Measurements from ENCODE around the gene ZNF845. TPM values are rescaled to one million over a fixed set of nuclear protein-coding genes. Genes with fewer than 3 reads are reported as not detected.

ZNF845 gene
- total and polyA plus RNA-seq, 10 of the 15 experiments (the other 5 are each of a cell fraction or from before 2014, with no cell fraction given): 0.58 to 8.2 (median 4.1) TPM

DNA sequence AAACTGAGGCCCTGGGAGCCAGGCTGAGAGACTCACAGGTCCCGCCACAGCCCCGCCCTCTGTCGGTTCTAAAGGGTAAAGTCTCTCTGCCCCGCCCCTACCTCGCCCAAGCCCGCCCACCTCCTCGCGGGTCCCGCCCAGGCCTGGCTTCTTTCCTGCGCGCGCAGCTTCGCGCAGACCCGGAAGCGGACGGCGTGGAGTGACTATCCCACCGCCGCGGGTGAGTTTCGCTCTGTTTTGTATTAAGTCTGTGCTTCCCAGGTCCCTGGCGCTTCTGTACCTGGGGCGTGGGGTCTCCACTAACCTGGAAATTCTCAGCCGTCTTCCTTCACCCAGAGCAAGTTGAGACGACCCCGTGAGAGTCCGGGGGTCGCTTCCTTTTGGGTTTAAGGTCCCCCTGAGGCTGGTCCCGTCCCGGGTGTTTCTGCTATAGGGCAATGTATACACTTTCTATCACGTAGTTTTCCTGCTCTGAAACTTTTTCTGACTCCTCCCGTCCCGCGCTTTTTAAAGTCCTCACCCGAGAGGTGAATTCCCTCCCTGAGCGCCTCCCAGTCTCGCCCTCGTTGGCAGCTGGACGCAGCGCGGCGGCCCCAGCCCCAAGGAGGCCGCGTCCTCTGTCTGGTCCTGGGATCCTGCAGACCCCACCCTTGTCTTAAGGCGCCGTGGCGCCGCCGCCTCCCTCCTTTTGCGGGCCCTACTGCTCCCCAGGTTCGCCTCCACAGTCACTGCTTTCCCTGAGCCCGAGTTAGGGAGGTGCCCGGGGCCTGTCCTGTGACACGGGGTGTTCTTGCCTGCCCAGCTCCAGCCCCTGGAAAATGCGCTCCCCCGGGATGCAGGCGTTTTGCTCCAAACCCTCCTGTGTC lies 61.7 kb downstream of the ZNF845 start, which contains the start of gene ZNF765 (continued):
- no peak for TF ChIP-seq HSF1 (IDR thresholded peaks at IDR 0.05; ENCODE audit: low read depth, low read length)
- peak in 1 of 2 experiments; percentile 51; a peak in 2 of 4 replicates for TF ChIP-seq BHLHE40 (IDR thresholded peaks at IDR 0.05; ENCODE audit: borderline replicate concordance in 1 of 2, low read depth in 2 of 2, low read length in 1 of 2)
- no peak for TF ChIP-seq DPF2 (IDR thresholded peaks at IDR 0.05)
- TF ChIP-seq POLR2AphosphoS2 (IDR thresholded peaks at IDR 0.05; ENCODE audit: low read depth, low read length): peak; percentile 79
- TF ChIP-seq POLR2A (IDR thresholded peaks at IDR 0.05; ENCODE audit: low read depth, low read length): peak; percentile 85
- peak; percentile 56; the same call in 1 of the 2 replicates for TF ChIP-seq ATF7 (IDR thresholded peaks at IDR 0.05; ENCODE audit: low read depth)
- 0 out of 2 replicates have a peak, but pooled peaks have one; percentile 35 for TF ChIP-seq PML (IDR thresholded peaks at IDR 0.05; ENCODE audit: low read length)
- 0 out of 2 replicates have a peak, but pooled peaks have one; percentile 28 for TF ChIP-seq NBN (IDR thresholded peaks at IDR 0.05)
- TF ChIP-seq ASH2L (IDR thresholded peaks at IDR 0.05; ENCODE audit: borderline replicate concordance, low read depth): no peak
- no peak for TF ChIP-seq SIX5 (IDR thresholded peaks at IDR 0.05; ENCODE audit: low read depth, low read length, severe bottlenecking)
- TF ChIP-seq CBFB (IDR thresholded peaks at IDR 0.05; ENCODE audit: low read depth): 0 out of 2 replicates have a peak, but pooled peaks have one; percentile 40
- TF ChIP-seq, protein P1, sequence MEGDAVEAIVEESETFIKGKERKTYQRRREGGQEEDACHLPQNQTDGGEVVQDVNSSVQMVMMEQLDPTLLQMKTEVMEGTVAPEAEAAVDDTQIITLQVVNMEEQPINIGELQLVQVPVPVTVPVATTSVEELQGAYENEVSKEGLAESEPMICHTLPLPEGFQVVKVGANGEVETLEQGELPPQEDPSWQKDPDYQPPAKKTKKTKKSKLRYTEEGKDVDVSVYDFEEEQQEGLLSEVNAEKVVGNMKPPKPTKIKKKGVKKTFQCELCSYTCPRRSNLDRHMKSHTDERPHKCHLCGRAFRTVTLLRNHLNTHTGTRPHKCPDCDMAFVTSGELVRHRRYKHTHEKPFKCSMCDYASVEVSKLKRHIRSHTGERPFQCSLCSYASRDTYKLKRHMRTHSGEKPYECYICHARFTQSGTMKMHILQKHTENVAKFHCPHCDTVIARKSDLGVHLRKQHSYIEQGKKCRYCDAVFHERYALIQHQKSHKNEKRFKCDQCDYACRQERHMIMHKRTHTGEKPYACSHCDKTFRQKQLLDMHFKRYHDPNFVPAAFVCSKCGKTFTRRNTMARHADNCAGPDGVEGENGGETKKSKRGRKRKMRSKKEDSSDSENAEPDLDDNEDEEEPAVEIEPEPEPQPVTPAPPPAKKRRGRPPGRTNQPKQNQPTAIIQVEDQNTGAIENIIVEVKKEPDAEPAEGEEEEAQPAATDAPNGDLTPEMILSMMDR (IDR thresholded peaks at IDR 0.05 in 2 of 3, conservative IDR thresholded peaks at IDR 0.05 in 1 of 3; ENCODE audit: control insufficient read depth in 2 of 3, extremely low read depth in 1 of 3, insufficient read depth in 1 of 3, low read depth in 3 of 3, low read length in 3 of 3): peak; percentile 38 to 52 (median 48); a peak in 5 of 6 replicates
- peak; percentile 92 for TF ChIP-seq KLF5 (IDR thresholded peaks at IDR 0.05; ENCODE audit: partially characterized antibody)
- TF ChIP-seq, protein P2, sequence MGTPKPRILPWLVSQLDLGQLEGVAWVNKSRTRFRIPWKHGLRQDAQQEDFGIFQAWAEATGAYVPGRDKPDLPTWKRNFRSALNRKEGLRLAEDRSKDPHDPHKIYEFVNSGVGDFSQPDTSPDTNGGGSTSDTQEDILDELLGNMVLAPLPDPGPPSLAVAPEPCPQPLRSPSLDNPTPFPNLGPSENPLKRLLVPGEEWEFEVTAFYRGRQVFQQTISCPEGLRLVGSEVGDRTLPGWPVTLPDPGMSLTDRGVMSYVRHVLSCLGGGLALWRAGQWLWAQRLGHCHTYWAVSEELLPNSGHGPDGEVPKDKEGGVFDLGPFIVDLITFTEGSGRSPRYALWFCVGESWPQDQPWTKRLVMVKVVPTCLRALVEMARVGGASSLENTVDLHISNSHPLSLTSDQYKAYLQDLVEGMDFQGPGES (IDR thresholded peaks at IDR 0.05): no peak
- peak; percentile 82 for TF ChIP-seq FOXK2 (IDR thresholded peaks at IDR 0.05)
- TF ChIP-seq, protein P3, sequence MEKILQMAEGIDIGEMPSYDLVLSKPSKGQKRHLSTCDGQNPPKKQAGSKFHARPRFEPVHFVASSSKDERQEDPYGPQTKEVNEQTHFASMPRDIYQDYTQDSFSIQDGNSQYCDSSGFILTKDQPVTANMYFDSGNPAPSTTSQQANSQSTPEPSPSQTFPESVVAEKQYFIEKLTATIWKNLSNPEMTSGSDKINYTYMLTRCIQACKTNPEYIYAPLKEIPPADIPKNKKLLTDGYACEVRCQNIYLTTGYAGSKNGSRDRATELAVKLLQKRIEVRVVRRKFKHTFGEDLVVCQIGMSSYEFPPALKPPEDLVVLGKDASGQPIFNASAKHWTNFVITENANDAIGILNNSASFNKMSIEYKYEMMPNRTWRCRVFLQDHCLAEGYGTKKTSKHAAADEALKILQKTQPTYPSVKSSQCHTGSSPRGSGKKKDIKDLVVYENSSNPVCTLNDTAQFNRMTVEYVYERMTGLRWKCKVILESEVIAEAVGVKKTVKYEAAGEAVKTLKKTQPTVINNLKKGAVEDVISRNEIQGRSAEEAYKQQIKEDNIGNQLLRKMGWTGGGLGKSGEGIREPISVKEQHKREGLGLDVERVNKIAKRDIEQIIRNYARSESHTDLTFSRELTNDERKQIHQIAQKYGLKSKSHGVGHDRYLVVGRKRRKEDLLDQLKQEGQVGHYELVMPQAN (conservative IDR thresholded peaks at IDR 0.05): peak; percentile 85
- peak in 1 of 2 experiments; percentile 37; a peak in 1 of 3 replicates for TF ChIP-seq EGR1 (IDR thresholded peaks at IDR 0.05; ENCODE audit: borderline replicate concordance in 1 of 2, low read depth in 2 of 2, low read length in 2 of 2)
- 0 out of 4 replicates have a peak, but pooled peaks of 1 of the 2 experiments have one; percentile 22 for TF ChIP-seq SRF (IDR thresholded peaks at IDR 0.05; ENCODE audit: low read depth in 2 of 2, low read length in 2 of 2)
- TF ChIP-seq ZNF24 (IDR thresholded peaks at IDR 0.05): no peak
- TF ChIP-seq PAX5 (IDR thresholded peaks at IDR 0.05; ENCODE audit: borderline replicate concordance, low read depth, low read length): no peak
- TF ChIP-seq POU2F2 (IDR thresholded peaks at IDR 0.05; ENCODE audit: borderline replicate concordance, low read depth, low read length): 0 out of 3 replicates have a peak, but pooled peaks have one; percentile 10
- TF ChIP-seq JUND (IDR thresholded peaks at IDR 0.05; ENCODE audit: low read depth, low read length): peak; percentile 46; the same call in 1 of the 2 replicates

All from GM12878 (cell line).